PC-3 (cell line): ENCODE measurements around the gene SKOR1. TPM values are rescaled to one million over a fixed set of nuclear protein-coding genes. Genes with fewer than 3 reads are reported as not detected.

Experiments used
- ATAC-seq: fragments of 200-7000 bp; cut with Tn5 transposase; 2 replicates; pipeline ENCODE4 v1.9.1; 2020; ENCODE audit warnings: mild to moderate bottlenecking, moderate library complexity
- BruUV-seq: library from RNA; stranded (reverse); fragments of 400-500 nt; replicated peaks from 2 replicates; lab custom pipeline; 2021; lab: Mats Ljungman, UMichigan
- CTCF ChIA-PET: fragments of 300-600 bp; sonication (Branson Sonifier 250); formaldehyde crosslinking; loops from one replicate; lab custom pipeline; 2022; ENCODE audit warnings: antibody characterized with exemption; lab: Charles Lee
- POLR2A ChIA-PET: fragments of 300-600 bp; sonication (Branson Sonifier 250); formaldehyde crosslinking; loops from one replicate; lab custom pipeline; 2022; ENCODE audit warnings: antibody characterized with exemption; ENCODE audit not compliant: unreplicated experiment; lab: Charles Lee
- DNase-seq: peaks from one replicate; pipeline ENCODE4 v3.0.0-alpha.2; 2015
- H2AFZ ChIP-seq: fragments of 300-600 bp; sonication (generic); 2 replicates; pipeline ENCODE4 v1.6.0; 2016; ENCODE audit warnings: antibody characterized with exemption, low read length
- H3F3A ChIP-seq: fragments of 300-600 bp; sonication (generic); one replicate; pipeline ENCODE4 v1.6.0; 2017; ENCODE audit warnings: antibody characterized with exemption, low read length, control low read depth, mild to moderate bottlenecking; ENCODE audit not compliant: unreplicated experiment
- H3K27ac ChIP-seq: fragments of 300-600 bp; sonication (generic); 2 replicates; pipeline ENCODE4 v1.5.1; 2016; ENCODE audit warnings: mild to moderate bottlenecking, low read length
- H3K27me3 ChIP-seq: fragments of 300-600 bp; sonication (generic); 2 replicates; pipeline ENCODE4 v1.6.1; 2016; ENCODE audit warnings: low read length, mixed read lengths
- H3K36me3 ChIP-seq: fragments of 300-600 bp; sonication (generic); 2 replicates; pipeline ENCODE4 v1.6.1; 2016; ENCODE audit warnings: low read depth, mixed run types, low read length, mixed read lengths
- H3K4me1 ChIP-seq: fragments of 300-600 bp; sonication (generic); 2 replicates; pipeline ENCODE4 v1.5.1; 2016; ENCODE audit warnings: low read length; ENCODE audit not compliant: insufficient read depth
- H3K4me2 ChIP-seq: fragments of 300-600 bp; sonication (generic); 2 replicates; pipeline ENCODE4 v1.6.0; 2016; ENCODE audit warnings: low read length
- H3K4me3 ChIP-seq: fragments of 300-600 bp; sonication (generic); 2 replicates; pipeline ENCODE4 v1.5.1; 2016; ENCODE audit warnings: mild to moderate bottlenecking, low read length, mixed read lengths
- H3K79me2 ChIP-seq: fragments of 300-600 bp; sonication (generic); 2 replicates; pipeline ENCODE4 v1.6.1; 2017; ENCODE audit warnings: low read length, mixed read lengths
- H3K9ac ChIP-seq: fragments of 300-600 bp; sonication (generic); 2 replicates; pipeline ENCODE4 v1.6.0; 2016; ENCODE audit warnings: mild to moderate bottlenecking, low read length
- H3K9me2 ChIP-seq: fragments of 300-600 bp; sonication (generic); replicated peaks from 2 replicates; pipeline ENCODE4 v1.6.1; 2016; ENCODE audit warnings: mixed run types, low read length, mixed read lengths
- H3K9me3 ChIP-seq: fragments of 300-600 bp; sonication (generic); 2 replicates; pipeline ENCODE4 v1.6.1; 2016; ENCODE audit warnings: low read length, mixed read lengths
- H4K20me1 ChIP-seq: fragments of 300-600 bp; sonication (generic); 2 replicates; pipeline ENCODE4 v1.6.1; 2016; ENCODE audit warnings: low read length, mixed read lengths
- CTCF ChIP-seq: fragments of 300-600 bp; sonication (generic); conservative IDR thresholded peaks from 2 replicates; pipeline ENCODE4 v1.5.1; 2017; ENCODE audit warnings: antibody characterized with exemption, low read depth, mild to moderate bottlenecking, low read length
- EZH2 ChIP-seq: fragments of 300-600 bp; sonication (generic); IDR thresholded peaks from one replicate; pipeline ENCODE4 v1.6.1; 2017; ENCODE audit warnings: antibody characterized with exemption, mild to moderate bottlenecking, low read length; ENCODE audit not compliant: unreplicated experiment
- EZH2phosphoT487 ChIP-seq: fragments of 300-600 bp; sonication (generic); IDR thresholded peaks from 2 replicates; pipeline ENCODE4 v1.6.1; 2018; ENCODE audit warnings: mild to moderate bottlenecking, antibody characterized with exemption, low read length, borderline replicate concordance
- intact Hi-C: fragments of 100-400 bp; cut with micrococcal nuclease; formaldehyde crosslinking; loops from 2 replicates; pipeline ENCODE4 v1.9.0; 2023
- total RNA-seq: library from RNA; depleted of rRNA; stranded (reverse); fragments of >200 nt; gene quantifications from 2 replicates; pipeline ENCODE4 v1.2.3, GENCODE V29; 2014

Gene SKOR1
- total RNA-seq, 1 experiment from 2014 or later = 0.11 TPM

- Histone ChIP-seq H3K4me2 (peak overlapping the region; percentile 92), H4K20me1 (no peaks in the 10 kb centered on the region), H3K79me2 (no peaks in the 10 kb centered on the region), H3K4me3 (peak overlapping the region; percentile 96; the same call in 1 of the 2 replicates), H3K4me1 (peaks cover 17% of the 10 kb centered on the region), H3K9ac (no peak overlapping the region), H3K27ac (no peak overlapping the region), H3K36me3 (no peaks in the 10 kb centered on the region), H3K9me3 (no peaks in the 10 kb centered on the region), H2AFZ (peak overlapping the region; percentile 99), H3K9me2 (no peaks in the 10 kb centered on the region), H3F3A (no peaks in the 10 kb centered on the region), H3K27me3 (no peaks in the 10 kb centered on the region)
- BruUV-seq = no TSS peak
- intact Hi-C loops = loop anchor here (5.0 kb wide), 1 partner anchor 316 kb away; no protein-coding TSS in a partner anchor
- ATAC-seq (no peak), DNase-seq (no peak)
- TF ChIP-seq EZH2phosphoT487 = no peak
- no peak for TF ChIP-seq EZH2
- no peak for TF ChIP-seq CTCF
- ChIA-PET POLR2A (interaction anchor here (0.6 kb wide), 1 partner anchor 321 kb away, joined by 3 read pairs; the partner anchor contains the start of gene C15orf61), CTCF (interaction anchor here (0.6 kb wide), 1 partner anchor 118 kb away, joined by 3 read pairs; no protein-coding TSS in a partner anchor)
Measured at GRCh38 chr15:67841513-67841762, 16.1 kb downstream of the SKOR1 start.

DNA sequence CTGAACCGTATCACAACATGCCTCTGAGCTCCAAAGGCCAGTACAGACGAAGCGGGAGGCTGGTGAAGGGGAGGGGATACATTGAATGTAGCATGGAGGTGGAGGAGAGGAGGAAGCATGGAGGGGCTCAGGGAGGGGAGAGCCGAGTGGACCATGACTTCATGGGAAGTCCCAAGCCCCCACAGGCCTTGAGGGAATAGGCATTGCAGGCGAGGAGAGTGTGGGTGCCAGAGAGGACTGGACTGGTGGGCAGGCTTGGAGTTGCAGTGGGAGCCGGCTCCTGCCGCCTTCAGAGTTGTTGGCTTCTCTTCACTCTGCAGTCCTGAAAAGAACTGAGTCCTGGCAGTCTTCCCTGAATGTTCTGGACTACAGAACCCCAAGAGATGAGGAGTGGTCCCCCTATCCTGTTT lies 17.8 kb downstream of the SKOR1 start:
- no peak overlapping the region for H3K4me2 ChIP-seq
- ATAC-seq = no peak
- no TSS peak for BruUV-seq
- no peak overlapping the region for H2AFZ ChIP-seq
- no peak for TF ChIP-seq CTCF
- no peak for TF ChIP-seq EZH2phosphoT487
- no peak for TF ChIP-seq EZH2
- no peak overlapping the region for H3K4me3 ChIP-seq
- no peaks in the 10 kb centered on the region for H3K9me3 ChIP-seq
- intact Hi-C loops = loop anchor here (5.0 kb wide), 1 partner anchor 314 kb away; no protein-coding TSS in a partner anchor
- no peaks in the 10 kb centered on the region for H3K79me2 ChIP-seq
- H4K20me1 ChIP-seq = no peaks in the 10 kb centered on the region
- H3F3A ChIP-seq = no peaks in the 10 kb centered on the region
- ChIA-PET CTCF (no interaction called here), POLR2A (no interaction called here)
- no peak for DNase-seq
- no peaks in the 10 kb centered on the region for H3K36me3 ChIP-seq
- no peak overlapping the region for H3K9ac ChIP-seq
- H3K27ac ChIP-seq = no peak overlapping the region
- H3K9me2 ChIP-seq = no peaks in the 10 kb centered on the region
- H3K27me3 ChIP-seq = no peaks in the 10 kb centered on the region
- peaks cover 17% of the 10 kb centered on the region for H3K4me1 ChIP-seq

DNA sequence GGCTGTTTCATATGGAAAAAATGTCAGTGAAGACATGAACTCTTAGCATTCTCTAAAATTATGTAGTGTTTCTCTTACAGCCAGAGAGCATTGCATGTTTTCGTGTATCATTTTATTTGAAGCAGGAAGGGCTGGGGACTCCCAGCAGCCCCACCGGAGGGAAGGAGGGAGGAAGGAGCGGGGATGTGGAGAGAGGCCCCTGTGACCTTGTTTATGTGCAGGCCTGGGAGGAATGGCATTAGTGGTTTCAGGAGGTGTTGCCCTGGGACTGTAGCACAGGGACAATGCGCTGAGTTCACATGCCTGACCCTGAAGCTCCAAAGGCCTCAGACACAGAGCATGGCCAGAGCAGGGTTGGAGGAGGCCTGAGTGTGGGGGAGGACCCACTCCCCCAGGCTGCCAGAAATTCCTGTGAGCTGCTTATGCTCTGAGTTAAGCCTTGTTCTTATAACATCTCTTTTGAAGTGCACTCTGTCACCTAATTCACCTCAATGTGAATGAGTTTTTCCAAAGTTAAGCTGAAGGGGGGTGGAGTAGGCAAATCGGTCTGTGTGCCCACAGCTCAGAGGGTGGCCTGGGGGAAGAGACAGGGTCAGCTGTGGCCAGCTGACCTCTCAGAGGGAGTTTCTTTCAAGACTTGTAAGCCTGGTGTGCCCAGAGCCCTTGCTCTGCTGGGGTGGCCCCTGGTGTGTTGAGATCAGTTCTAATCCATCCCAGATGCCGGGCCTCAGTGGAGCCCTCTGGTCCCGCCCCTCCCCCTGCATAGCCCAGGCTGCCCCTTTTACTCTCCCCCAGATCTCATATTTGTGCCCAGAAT lies 18.5 kb downstream of the SKOR1 start:
- intact Hi-C loops = loop anchor here (5.0 kb wide), 1 partner anchor 314 kb away; no protein-coding TSS in a partner anchor
- Histone ChIP-seq H3K27ac (no peak overlapping the region), H3K9me2 (no peaks in the 10 kb centered on the region), H4K20me1 (no peaks in the 10 kb centered on the region), H3K36me3 (no peaks in the 10 kb centered on the region), H3K27me3 (no peaks in the 10 kb centered on the region), H3K9me3 (no peaks in the 10 kb centered on the region), H3K4me1 (peaks cover 12% of the 10 kb centered on the region), H3K79me2 (no peaks in the 10 kb centered on the region), H3K4me2 (no peak overlapping the region), H3F3A (no peaks in the 10 kb centered on the region), H3K9ac (no peak overlapping the region), H2AFZ (no peak overlapping the region), H3K4me3 (no peak overlapping the region)
- no peak for ATAC-seq
- no peak for DNase-seq
- ChIA-PET POLR2A (no interaction called here), CTCF (no interaction called here)
- no TSS peak for BruUV-seq
- TF ChIP-seq EZH2phosphoT487 = no peak
- TF ChIP-seq EZH2 = no peak
